Activated CD8-positive, alpha-beta T cell treated with anti-CD3 and anti-CD28 coated beads, Interleukin-2, amount 10 ng/mL, durations not matched to agents 7 days and 5 days (primary cell): ENCODE results near the gene RETN. TPM values are rescaled to one million over a fixed set of nuclear protein-coding genes. Genes with fewer than 3 reads are reported as not detected.

Source experiments
- ATAC-seq: fragments of 150-1000 bp; cut with Tn5 transposase; one replicate; pipeline ENCODE4 v1.10.0; 2021; ENCODE audit warnings: moderate library complexity
- CTCF ChIA-PET: fragments of 350-600 bp; sonication (Branson Sonifier 250); formaldehyde crosslinking; loops from one replicate; lab custom pipeline; 2021; ENCODE audit warnings: antibody characterized with exemption; lab: Charles Lee
- POLR2A ChIA-PET: fragments of 350-600 bp; sonication (Branson Sonifier 250); formaldehyde crosslinking; loops from one replicate; lab custom pipeline; 2021; ENCODE audit warnings: antibody characterized with exemption; lab: Charles Lee
- DNase-seq: peaks from one replicate; pipeline ENCODE4 v3.0.0-alpha.2; 2020
- H3K27ac Mint-ChIP-seq: one replicate; pipeline ENCODE4 v1.8.0; 2021; ENCODE audit warnings: mild to moderate bottlenecking, mixed read lengths
- H3K27me3 Mint-ChIP-seq: one replicate; pipeline ENCODE4 v1.8.0; 2021; ENCODE audit warnings: low read depth, mixed read lengths
- H3K36me3 Mint-ChIP-seq: one replicate; pipeline ENCODE4 v1.8.0; 2021; ENCODE audit warnings: low read depth, mixed read lengths
- H3K4me1 Mint-ChIP-seq: one replicate; pipeline ENCODE4 v1.8.0; 2021; ENCODE audit warnings: low read depth, mixed read lengths
- H3K4me3 Mint-ChIP-seq: one replicate; pipeline ENCODE4 v1.8.0; 2021; ENCODE audit warnings: mild to moderate bottlenecking, mixed read lengths
- H3K9me3 Mint-ChIP-seq: one replicate; pipeline ENCODE4 v1.8.0; 2022; ENCODE audit warnings: mixed read lengths; ENCODE audit not compliant: insufficient read depth
- total RNA-seq, 2 experiments: library from RNA; stranded (reverse); gene quantifications; one replicate each; pipeline ENCODE4 v1.2.3, GENCODE V29; 2021

RETN gene
- total RNA-seq, 2 experiments from 2014 or later: 2.2 to 3.0 TPM

DNA sequence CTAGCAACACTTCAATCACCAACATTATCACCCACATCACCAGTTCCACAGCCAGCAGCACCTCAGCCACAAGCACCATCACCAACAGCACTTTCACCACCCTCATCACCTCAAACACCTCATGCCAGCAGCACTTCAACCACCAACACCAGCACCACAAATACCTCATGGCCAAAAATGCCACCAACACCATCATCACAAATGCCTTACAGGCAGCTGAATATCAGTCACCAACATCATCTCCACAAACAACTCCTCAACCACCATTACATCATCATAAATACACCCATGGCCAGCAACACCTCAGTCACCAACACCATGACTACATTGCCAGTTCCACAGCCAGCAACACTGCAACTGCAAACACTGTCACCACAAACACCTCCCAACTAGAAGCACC lies 22.6 kb downstream of the RETN start:
- H3K4me3 Mint-ChIP-seq: no peak overlapping the region
- no peak overlapping the region for H3K27ac Mint-ChIP-seq
- H3K9me3 Mint-ChIP-seq: no peaks in the 10 kb centered on the region
- H3K27me3 Mint-ChIP-seq: peaks cover under 1% of the 10 kb centered on the region
- no peaks in the 10 kb centered on the region for H3K4me1 Mint-ChIP-seq
- ChIA-PET CTCF (no interaction called here), POLR2A (no interaction called here)
- H3K36me3 Mint-ChIP-seq: no peaks in the 10 kb centered on the region
- no peak for DNase-seq
- ATAC-seq: no peak

DNA sequence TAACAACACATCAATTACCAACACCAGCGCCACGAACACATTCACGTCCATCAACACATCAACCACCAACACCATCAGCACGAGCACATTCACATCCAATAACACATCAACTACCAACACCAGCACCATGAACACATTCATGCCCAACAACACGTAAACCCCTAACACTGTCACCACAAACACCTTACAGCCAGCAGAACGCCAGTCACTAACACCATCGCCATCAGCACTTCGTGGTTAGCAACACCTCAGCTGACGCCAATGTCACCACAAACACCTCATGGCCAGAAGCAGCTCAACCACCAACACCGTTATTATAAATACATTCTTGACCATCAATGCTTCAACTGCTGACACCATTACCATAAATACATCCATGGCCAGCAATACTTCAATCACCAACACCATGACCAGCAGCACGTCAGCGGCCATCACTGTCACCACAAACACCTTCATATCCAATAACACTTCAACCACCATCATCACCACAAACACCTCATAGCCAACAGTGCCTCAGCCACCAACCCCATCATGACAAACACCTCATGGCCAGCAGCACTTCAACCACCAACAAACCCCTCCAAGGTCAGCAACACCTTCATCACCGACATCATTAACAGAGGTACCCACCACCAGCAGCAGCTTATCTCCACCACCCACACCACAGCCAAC lies 23.7 kb downstream of the RETN start:
- Mint-ChIP-seq H3K27me3 (peaks cover 3% of the 10 kb centered on the region), H3K36me3 (no peaks in the 10 kb centered on the region), H3K4me3 (no peak overlapping the region), H3K4me1 (no peaks in the 10 kb centered on the region), H3K27ac (no peak overlapping the region), H3K9me3 (no peaks in the 10 kb centered on the region)
- POLR2A ChIA-PET: no interaction called here
- no peak for ATAC-seq
- CTCF ChIA-PET: interaction anchor here (2.1 kb wide), 1 partner anchor 12 kb away, joined by 8 read pairs; the partner anchor contains the start of gene TRAPPC5
- no peak for DNase-seq

GRCh38 chr19:7694499-7694898 lies 25.6 kb downstream of the RETN start:
- DNase-seq (no peak), ATAC-seq (no peak)
- peaks cover 7% of the 10 kb centered on the region for H3K27me3 Mint-ChIP-seq
- no peak overlapping the region for H3K4me3 Mint-ChIP-seq
- ChIA-PET CTCF (interaction anchor here (2.1 kb wide), 1 partner anchor 14 kb away, joined by 8 read pairs; the partner anchor contains the start of gene TRAPPC5), POLR2A (no interaction called here)
- H3K36me3 Mint-ChIP-seq: no peaks in the 10 kb centered on the region
- no peaks in the 10 kb centered on the region for H3K9me3 Mint-ChIP-seq
- H3K4me1 Mint-ChIP-seq: peaks cover 5% of the 10 kb centered on the region
- H3K27ac Mint-ChIP-seq: no peak overlapping the region

- peaks cover 13% of the 10 kb centered on the region for H3K27me3 Mint-ChIP-seq
- POLR2A ChIA-PET: interaction anchor here (1.3 kb wide), 1 partner anchor 9 kb away, joined by 3 read pairs; no protein-coding TSS in a partner anchor
Measured at GRCh38 chr19:7697721-7698287, 29.0 kb downstream of the RETN start.

GRCh38 chr19:7698583-7698982 lies 29.7 kb downstream of the RETN start:
- no peaks in the 10 kb centered on the region for H3K36me3 Mint-ChIP-seq
- ChIA-PET CTCF (interaction anchor here (1.2 to 3.4 kb wide), 2 partner anchors 18 to 130 kb away, joined by 3 to 19 read pairs; partner anchors contain the start of gene TRAPPC5), POLR2A (no interaction called here)
- H3K4me1 Mint-ChIP-seq: peaks cover 10% of the 10 kb centered on the region
- ATAC-seq (no peak), DNase-seq (no peak)
- H3K27ac Mint-ChIP-seq: no peak overlapping the region
- H3K9me3 Mint-ChIP-seq: no peaks in the 10 kb centered on the region
- H3K4me3 Mint-ChIP-seq: no peak overlapping the region
- peaks cover 17% of the 10 kb centered on the region for H3K27me3 Mint-ChIP-seq

More at GRCh38 chr19:7697721-7698287, 29.0 kb downstream of the RETN start:
- Mint-ChIP-seq H3K9me3 (no peaks in the 10 kb centered on the region), H3K4me1 (peaks cover 10% of the 10 kb centered on the region), H3K27ac (no peak overlapping the region), H3K36me3 (no peaks in the 10 kb centered on the region), H3K4me3 (no peak overlapping the region)
- DNase-seq: no peak
- ATAC-seq: no peak
- CTCF ChIA-PET: interaction anchor here (1.2 to 3.4 kb wide), 2 partner anchors 17 to 129 kb away, joined by 3 to 19 read pairs; partner anchors contain the start of gene TRAPPC5

DNA sequence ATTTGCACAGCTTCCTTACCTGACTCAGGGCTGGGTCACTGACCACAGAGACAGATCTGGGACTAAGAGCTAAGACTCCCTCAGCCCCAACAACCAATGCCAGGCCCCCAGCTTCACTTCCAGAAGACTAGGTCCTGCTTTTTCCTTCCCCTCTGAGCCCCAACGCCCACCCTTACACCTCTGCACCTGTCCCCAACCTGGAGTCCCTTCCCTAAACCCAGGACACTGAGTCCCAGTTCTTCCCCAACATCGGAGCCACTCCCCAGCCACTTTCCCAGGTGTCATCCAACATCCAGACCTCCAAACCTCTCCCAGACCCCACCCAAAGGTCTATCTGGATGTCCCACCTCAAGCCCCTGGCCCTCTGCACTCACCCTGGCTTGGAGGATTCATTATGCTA lies 30.2 kb downstream of the RETN start:
- H3K27ac Mint-ChIP-seq: no peak overlapping the region
- H3K4me3 Mint-ChIP-seq: no peak overlapping the region
- POLR2A ChIA-PET: no interaction called here
- H3K27me3 Mint-ChIP-seq: peaks cover 22% of the 10 kb centered on the region
- H3K9me3 Mint-ChIP-seq: no peaks in the 10 kb centered on the region
- CTCF ChIA-PET: interaction anchor here (3.4 kb wide), 1 partner anchor 18 kb away, joined by 19 read pairs; the partner anchor contains the start of gene TRAPPC5
- no peaks in the 10 kb centered on the region for H3K36me3 Mint-ChIP-seq
- no peak for ATAC-seq
- no peak for DNase-seq
- H3K4me1 Mint-ChIP-seq: peaks cover 12% of the 10 kb centered on the region

DNA sequence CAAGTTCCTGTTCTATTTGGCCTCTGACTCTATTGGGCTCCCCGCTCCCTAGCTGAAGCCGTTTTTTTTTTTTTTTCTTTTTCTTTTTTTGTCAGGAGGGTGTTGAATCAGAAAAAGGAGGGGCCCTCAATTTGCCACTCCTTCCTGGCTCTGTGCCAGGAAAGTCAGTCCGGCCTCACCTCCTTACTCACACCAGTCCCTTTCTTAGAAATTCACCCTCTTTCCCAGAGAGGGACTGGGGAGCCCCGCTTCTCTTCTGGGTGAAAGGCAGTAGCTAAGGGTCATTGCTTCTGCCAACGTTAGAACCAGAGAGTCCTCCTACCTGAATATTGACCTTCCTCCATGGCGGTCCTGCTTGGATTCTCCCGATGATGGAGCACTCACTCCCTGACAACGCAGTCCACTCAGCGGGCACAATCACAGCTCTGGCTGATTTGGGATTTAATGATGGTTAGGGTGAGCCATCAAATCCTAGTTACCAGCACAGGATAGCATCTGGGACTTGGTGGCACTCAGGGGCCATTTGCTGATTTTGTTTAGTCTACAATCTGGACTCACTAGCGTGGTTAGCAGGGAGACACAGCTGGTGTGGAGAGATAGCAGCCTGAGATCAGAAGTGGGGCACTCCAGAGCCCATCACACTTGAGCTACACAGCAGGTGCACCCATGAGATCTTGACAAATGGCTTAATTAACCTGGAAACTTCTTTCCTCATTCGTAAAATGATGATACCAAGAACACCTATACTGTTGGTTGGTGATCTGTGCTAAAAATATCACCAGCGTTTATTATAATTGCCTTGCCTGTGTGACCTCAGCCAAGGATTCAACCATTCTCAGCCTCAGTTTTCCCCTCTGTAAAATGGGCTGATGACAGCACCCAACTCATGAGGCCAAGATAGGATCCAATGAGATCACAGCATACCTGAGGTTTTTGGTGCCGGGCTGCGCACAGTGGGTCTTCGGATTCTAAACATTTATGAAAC lies 30.9 kb downstream of the RETN start:
- no peak for ATAC-seq
- DNase-seq: no peak
- no peaks in the 10 kb centered on the region for H3K9me3 Mint-ChIP-seq
- H3K27ac Mint-ChIP-seq: no peak overlapping the region
- H3K36me3 Mint-ChIP-seq: no peaks in the 10 kb centered on the region
- H3K4me1 Mint-ChIP-seq: peaks cover 17% of the 10 kb centered on the region
- peaks cover 23% of the 10 kb centered on the region for H3K27me3 Mint-ChIP-seq
- no peak overlapping the region for H3K4me3 Mint-ChIP-seq
- ChIA-PET CTCF (interaction anchor here (3.4 kb wide), 1 partner anchor 19 kb away, joined by 19 read pairs; the partner anchor contains the start of gene TRAPPC5), POLR2A (no interaction called here)

DNA sequence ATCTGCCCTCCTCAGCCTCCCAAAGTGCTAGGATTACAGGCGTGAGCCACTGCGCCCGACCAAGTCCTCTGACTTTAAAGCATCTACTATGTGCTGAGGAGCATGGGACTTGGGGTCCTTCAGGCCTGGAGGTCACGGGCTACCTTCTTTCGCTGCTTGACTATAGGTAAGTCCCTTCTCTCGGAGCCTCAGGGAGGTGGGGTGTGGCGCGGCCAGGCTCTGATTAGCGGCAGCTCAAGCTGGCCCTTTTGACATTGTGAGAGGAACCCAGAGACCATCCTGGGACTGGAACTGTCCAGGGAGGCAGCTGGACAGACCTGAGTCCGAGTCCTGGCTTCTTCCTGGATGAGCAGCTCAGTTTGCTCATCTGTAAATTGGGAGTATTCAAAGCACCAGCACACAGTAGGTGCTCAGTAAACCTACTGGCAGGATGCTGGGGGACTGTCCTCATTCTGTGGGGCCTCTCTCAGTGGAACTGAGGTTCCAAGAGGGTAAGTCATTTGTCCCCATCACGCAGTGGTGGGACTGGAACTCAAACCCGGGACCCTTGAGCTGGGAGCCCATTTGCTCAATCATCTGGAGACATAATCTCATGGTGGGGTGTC lies 32.3 kb downstream of the RETN start:
- H3K36me3 Mint-ChIP-seq: no peaks in the 10 kb centered on the region
- ATAC-seq (no peak), DNase-seq (no peak)
- no peak overlapping the region for H3K4me3 Mint-ChIP-seq
- peaks cover 31% of the 10 kb centered on the region for H3K4me1 Mint-ChIP-seq
- no peaks in the 10 kb centered on the region for H3K9me3 Mint-ChIP-seq
- POLR2A ChIA-PET: no interaction called here
- CTCF ChIA-PET: interaction anchor here (1.0 kb wide), 1 partner anchor 20 kb away, joined by 3 read pairs; the partner anchor contains the start of gene TRAPPC5
- no peak overlapping the region for H3K27ac Mint-ChIP-seq
- H3K27me3 Mint-ChIP-seq: peaks cover 23% of the 10 kb centered on the region

GRCh38 chr19:7701654-7702457 lies 33.0 kb downstream of the RETN start, which contains the start of gene FCER2:
Gene FCER2, minus strand, starts transcription at chr19:7702131. Its CDS starts 2,371 bp downstream, at chr19:7699760.
- Mint-ChIP-seq H3K4me1 (peaks cover 38% of the 10 kb centered on the region), H3K4me3 (no peak within 1 kb of the TSS), H3K27ac (no peak within 1 kb of the TSS), H3K36me3 (no peaks in the 10 kb centered on the region), H3K9me3 (no peaks in the 10 kb centered on the region), H3K27me3 (peaks cover 25% of the 10 kb centered on the region)
- POLR2A ChIA-PET: no interaction called here
- DNase-seq (no peak), ATAC-seq (no peak)
- CTCF ChIA-PET: interaction anchor here (1.0 kb wide), 1 partner anchor 21 kb away, joined by 3 read pairs; the partner anchor contains the start of gene TRAPPC5

DNA sequence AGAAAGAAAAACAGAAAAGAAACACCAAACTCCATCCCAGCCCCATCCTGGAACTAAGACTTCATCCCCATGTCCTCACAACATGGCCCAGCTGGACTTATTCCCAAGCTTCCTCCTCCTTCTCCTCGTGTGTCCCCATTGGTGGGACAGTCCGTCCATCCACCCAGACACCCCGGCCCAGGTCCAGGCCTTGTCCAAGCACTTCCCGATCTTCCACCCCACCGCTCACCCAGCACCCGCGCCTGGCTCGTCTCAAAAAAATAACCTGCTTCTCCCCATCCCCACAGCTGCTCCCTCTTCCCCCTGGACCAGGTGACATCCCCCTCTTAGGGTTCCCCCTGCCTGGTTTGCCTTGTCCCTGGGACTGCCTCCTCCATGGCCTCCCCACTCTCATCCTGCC lies 34.5 kb downstream of the RETN start:
- Mint-ChIP-seq H3K4me1 (peaks cover 43% of the 10 kb centered on the region), H3K27ac (no peak overlapping the region), H3K36me3 (no peaks in the 10 kb centered on the region), H3K9me3 (no peaks in the 10 kb centered on the region), H3K4me3 (no peak overlapping the region), H3K27me3 (peaks cover 26% of the 10 kb centered on the region)
- ChIA-PET POLR2A (no interaction called here), CTCF (interaction anchor here (1.3 kb wide), 1 partner anchor 22 kb away, joined by 4 read pairs; the partner anchor contains the start of gene TRAPPC5)
- DNase-seq (no peak), ATAC-seq (no peak)
